Kidney epithelial cell (primary cell): Measurements from ENCODE around the gene DENND1A. TPM values are rescaled to one million over a fixed set of nuclear protein-coding genes. Genes with fewer than 3 reads are reported as not detected.

Experiments used
- DNase-seq: peaks from one replicate; pipeline ENCODE4 v3.0.0-alpha.2; 2010; ENCODE audit warnings: low read depth
- H3K27me3 ChIP-seq: 2 replicates; pipeline ENCODE4 v1.6.0; 2011; ENCODE audit warnings: low read length; ENCODE audit not compliant: control insufficient read depth, insufficient read depth
- H3K36me3 ChIP-seq: 2 replicates; pipeline ENCODE4 v1.5.1; 2011; ENCODE audit warnings: low read length; ENCODE audit not compliant: control insufficient read depth, insufficient read depth
- H3K4me3 ChIP-seq: 2 replicates; pipeline ENCODE4 v1.5.1; 2011; ENCODE audit warnings: low read depth, mild to moderate bottlenecking, control low read depth, low read length
- total RNA-seq: library from RNA; depleted of rRNA; stranded (reverse); fragments of >200 nt; gene quantifications from 2 replicates; pipeline ENCODE4 v1.2.3, GENCODE V29; 2015
- TF ChIP-seq, protein P1 (sequence below): IDR thresholded peaks from 2 replicates; pipeline ENCODE4 v1.5.1; 2011; ENCODE audit warnings: mild to moderate bottlenecking, moderate library complexity, low read length, control low read depth, inconsistent platforms; ENCODE audit not compliant: insufficient read depth, poor library complexity, severe bottlenecking

Gene DENND1A
- total RNA-seq, 1 donor from 2014 or later: 14.5 TPM

DNA sequence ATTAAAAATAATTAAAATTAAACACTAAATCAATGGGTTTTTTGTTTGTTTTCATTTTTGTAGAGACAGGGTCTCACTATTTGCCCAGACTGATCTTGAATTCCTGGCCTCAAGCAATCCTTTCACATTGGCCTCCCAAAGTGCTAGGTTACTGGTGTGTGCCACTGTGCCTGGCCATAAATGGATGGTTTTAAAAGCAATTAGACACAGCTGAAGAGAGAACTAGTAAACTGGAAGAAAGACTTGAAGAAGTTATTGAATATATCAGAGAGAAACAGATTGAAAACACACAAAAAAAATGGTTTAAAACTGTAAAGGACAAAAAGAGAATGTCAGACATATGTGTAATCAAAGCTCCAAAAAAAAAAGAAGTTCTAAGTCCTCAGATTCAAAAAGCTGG, 83.0 kb downstream of the DENND1A start:
- DNase-seq: no peak
- Histone ChIP-seq H3K4me3 (no peak overlapping the region), H3K36me3 (no peaks in the 10 kb centered on the region), H3K27me3 (no peaks in the 10 kb centered on the region)
- TF ChIP-seq, protein P1, sequence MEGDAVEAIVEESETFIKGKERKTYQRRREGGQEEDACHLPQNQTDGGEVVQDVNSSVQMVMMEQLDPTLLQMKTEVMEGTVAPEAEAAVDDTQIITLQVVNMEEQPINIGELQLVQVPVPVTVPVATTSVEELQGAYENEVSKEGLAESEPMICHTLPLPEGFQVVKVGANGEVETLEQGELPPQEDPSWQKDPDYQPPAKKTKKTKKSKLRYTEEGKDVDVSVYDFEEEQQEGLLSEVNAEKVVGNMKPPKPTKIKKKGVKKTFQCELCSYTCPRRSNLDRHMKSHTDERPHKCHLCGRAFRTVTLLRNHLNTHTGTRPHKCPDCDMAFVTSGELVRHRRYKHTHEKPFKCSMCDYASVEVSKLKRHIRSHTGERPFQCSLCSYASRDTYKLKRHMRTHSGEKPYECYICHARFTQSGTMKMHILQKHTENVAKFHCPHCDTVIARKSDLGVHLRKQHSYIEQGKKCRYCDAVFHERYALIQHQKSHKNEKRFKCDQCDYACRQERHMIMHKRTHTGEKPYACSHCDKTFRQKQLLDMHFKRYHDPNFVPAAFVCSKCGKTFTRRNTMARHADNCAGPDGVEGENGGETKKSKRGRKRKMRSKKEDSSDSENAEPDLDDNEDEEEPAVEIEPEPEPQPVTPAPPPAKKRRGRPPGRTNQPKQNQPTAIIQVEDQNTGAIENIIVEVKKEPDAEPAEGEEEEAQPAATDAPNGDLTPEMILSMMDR: no peak

DNA sequence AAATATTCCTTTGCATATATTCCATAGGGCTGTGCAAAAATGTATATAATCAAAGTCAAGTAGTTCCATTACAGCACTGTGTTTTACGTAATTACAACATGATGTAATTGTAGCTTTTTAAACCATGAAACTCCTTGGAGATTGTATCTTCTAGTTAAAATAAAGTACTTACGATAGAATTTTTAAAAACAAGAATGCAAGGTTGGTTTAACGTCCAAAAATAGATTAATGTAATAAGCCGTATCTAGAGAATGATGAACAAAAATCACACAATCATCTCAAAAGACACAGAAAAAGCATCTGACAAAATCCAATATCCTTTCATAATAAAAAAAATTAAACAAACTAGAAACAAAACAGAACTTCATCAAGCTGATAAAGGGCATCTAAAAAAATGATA, 86.2 kb downstream of the DENND1A start:
- Histone ChIP-seq H3K4me3 (no peak overlapping the region), H3K36me3 (no peaks in the 10 kb centered on the region), H3K27me3 (no peaks in the 10 kb centered on the region)
- TF ChIP-seq, protein P1: no peak
- no peak for DNase-seq

DNA sequence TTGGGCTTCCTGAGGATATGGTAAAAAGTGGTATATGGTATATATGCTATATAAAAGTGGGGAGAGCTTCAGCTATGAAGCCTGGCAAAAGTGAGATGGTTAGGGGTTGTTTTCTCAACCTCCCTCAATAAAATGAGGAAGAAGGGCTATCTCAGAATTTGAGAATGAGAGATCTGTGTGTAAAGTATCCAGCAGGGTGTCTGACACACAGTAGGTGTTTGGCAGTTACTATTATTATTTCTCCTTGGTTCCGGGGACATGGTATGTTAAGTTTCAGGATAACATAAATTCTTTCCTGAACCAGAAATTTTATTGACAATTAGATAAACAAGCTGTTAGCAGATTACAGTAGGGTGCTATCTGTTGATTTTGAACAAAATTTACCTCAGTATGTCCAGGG, 94.1 kb downstream of the DENND1A start:
- TF ChIP-seq, protein P1: no peak
- H3K27me3 ChIP-seq: no peaks in the 10 kb centered on the region
- no peak for DNase-seq
- no peaks in the 10 kb centered on the region for H3K36me3 ChIP-seq
- H3K4me3 ChIP-seq: no peak overlapping the region

DNA sequence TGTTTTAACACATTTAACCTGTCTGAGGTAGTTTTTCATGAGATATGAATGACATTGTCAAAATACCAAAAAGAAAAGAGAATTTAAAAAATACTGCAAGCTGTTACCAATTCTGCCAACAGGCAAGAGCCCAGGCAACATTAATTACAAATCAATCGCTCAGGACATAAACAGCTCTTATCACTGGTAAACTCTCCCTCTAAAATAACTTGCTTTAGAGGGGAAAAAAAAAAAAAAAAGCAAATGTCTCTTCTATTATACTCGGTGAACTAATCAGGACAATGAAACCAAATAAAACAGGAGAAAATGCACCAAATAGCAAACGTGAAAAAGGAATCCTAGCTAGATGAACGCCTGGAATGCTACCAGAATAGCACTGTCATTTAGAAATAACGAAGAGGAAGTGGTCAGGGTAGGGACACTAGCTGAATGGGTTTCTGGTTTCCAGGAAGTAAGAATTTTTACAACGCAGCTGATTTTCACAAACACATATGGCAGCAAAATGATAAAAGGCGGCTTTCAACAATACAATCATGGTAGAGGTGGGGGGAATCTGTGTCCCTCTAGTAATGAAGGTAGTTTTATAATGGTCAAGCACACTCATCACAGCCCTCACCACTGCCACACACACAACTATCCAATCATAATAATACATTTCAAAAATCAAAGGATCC, 94.9 kb downstream of the DENND1A start:
- Histone ChIP-seq H3K36me3 (no peaks in the 10 kb centered on the region), H3K4me3 (no peak overlapping the region), H3K27me3 (no peaks in the 10 kb centered on the region)
- no peak for DNase-seq
- TF ChIP-seq, protein P1: no peak

DNA sequence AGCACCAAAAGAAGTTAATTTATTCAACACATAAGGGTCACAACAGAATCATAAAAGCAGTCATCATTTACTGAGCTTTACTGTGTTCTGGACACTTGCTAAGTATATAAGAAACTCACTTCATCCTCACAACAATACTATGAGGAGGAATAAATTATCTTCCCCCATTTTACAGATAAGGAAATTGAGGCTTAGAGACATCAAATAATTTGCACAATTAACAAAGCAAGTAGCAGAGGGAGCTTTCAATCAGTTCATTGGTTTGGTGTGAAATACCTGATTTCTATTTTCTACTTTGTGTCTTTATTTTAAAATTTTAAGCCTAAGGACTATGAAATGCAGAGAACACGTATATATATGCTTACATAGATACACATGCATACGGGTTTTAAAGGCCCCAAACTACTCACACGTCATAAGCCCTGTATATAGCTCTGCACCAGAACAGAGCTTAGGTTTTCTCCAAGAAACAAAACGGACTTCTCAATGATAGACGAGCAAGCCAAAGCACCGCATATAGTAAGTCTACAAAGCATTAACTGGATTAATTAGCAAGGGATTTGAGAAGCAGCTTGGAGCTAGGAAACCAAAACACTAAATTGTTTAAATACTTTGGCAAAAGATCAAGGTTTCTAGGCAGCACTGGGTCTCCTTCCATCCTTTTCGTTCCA, 95.6 kb downstream of the DENND1A start:
- Histone ChIP-seq H3K4me3 (no peak overlapping the region), H3K36me3 (no peaks in the 10 kb centered on the region), H3K27me3 (no peaks in the 10 kb centered on the region)
- no peak for DNase-seq
- TF ChIP-seq, protein P1: no peak
